ENCODE data around the gene ZEB2. TPM values are rescaled to one million over a fixed set of nuclear protein-coding genes. Genes with fewer than 3 reads are reported as not detected.

Gene ZEB2
- total and polyA plus RNA-seq, 10 of the 15 experiments (the other 5 are each of a cell fraction or from before 2014, with no cell fraction given) = 0.14 to 3.2 (median 0.84) TPM

DNA sequence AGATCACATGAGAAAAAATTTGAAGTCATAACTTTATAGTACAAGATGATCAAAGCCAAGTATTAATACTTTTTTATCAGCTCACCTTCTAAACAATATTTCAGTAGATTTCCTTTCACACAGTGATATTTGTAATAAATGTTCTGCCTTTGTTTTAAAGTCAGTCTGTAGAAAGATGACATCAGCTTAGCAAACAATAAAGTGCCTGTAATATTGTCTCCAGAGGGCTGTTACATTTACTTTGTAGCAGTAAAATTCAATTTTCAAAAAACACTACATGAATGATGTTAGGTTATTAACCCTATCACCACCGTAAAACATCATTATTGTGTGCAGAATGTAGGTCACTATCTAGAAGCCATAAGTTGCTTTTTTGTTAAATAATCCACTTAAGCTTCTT lies 49.6 kb downstream of the ZEB2 start:
- TF ChIP-seq ZSCAN29 (IDR thresholded peaks at IDR 0.05) (no peak), CEBPB (IDR thresholded peaks at IDR 0.05; ENCODE audit: borderline replicate concordance in 1 of 2, low read depth in 2 of 2, low read length in 2 of 2) (no peak), HDAC6 (IDR thresholded peaks at IDR 0.05; ENCODE audit: unreplicated experiment) (no peak), NR2C1 (IDR thresholded peaks at IDR 0.05) (no peak), SREBF2 (IDR thresholded peaks at IDR 0.05; ENCODE audit: low read length) (no peak), PAX8 (IDR thresholded peaks at IDR 0.05) (no peak), TCF7 (IDR thresholded peaks at IDR 0.05; ENCODE audit: borderline replicate concordance) (no peak), BCL11A (IDR thresholded peaks at IDR 0.05; ENCODE audit: low read depth, low read length) (no peak), CHD1 (IDR thresholded peaks at IDR 0.05; ENCODE audit: low read depth, low read length) (no peak), YY1 (IDR thresholded peaks at IDR 0.05; ENCODE audit: low read depth, low read length) (no peak), NFXL1 (IDR thresholded peaks at IDR 0.05; ENCODE audit: borderline replicate concordance) (no peak), SUZ12 (IDR thresholded peaks at IDR 0.05; ENCODE audit: unreplicated experiment) (no peak), SMAD5 (IDR thresholded peaks at IDR 0.05; ENCODE audit: low read depth) (no peak)
- TF ChIP-seq, protein P1, sequence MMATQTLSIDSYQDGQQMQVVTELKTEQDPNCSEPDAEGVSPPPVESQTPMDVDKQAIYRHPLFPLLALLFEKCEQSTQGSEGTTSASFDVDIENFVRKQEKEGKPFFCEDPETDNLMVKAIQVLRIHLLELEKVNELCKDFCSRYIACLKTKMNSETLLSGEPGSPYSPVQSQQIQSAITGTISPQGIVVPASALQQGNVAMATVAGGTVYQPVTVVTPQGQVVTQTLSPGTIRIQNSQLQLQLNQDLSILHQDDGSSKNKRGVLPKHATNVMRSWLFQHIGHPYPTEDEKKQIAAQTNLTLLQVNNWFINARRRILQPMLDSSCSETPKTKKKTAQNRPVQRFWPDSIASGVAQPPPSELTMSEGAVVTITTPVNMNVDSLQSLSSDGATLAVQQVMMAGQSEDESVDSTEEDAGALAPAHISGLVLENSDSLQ (IDR thresholded peaks at IDR 0.05) = no peak
- TF ChIP-seq, protein P2, sequence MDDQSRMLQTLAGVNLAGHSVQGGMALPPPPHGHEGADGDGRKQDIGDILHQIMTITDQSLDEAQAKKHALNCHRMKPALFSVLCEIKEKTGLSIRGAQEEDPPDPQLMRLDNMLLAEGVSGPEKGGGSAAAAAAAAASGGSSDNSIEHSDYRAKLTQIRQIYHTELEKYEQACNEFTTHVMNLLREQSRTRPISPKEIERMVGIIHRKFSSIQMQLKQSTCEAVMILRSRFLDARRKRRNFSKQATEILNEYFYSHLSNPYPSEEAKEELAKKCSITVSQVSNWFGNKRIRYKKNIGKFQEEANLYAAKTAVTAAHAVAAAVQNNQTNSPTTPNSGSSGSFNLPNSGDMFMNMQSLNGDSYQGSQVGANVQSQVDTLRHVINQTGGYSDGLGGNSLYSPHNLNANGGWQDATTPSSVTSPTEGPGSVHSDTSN (IDR thresholded peaks at IDR 0.05; ENCODE audit: insufficient replicate concordance, low read depth, low read length) = no peak
- H3K4me1 ChIP-seq (ENCODE audit: control insufficient read depth, insufficient read depth, low read length) = peaks cover 7% of the 10 kb centered on the region; the same call in 1 of the 2 replicates
- peaks cover 0 to 2% of the 10 kb centered on the region in 2 experiments; a peak in 2 of 4 replicates for H3K27me3 ChIP-seq (replicated peaks in 1 of 2; ENCODE audit: control insufficient read depth in 2 of 2, insufficient read depth in 2 of 2, low read length in 1 of 2)
- in situ Hi-C loops (cut with MboI) = no loop called here
- no peak overlapping the region for H3K4me3 ChIP-seq
- no peak for FAIRE-seq
- no peaks in the 10 kb centered on the region for H3K79me2 ChIP-seq (ENCODE audit: control insufficient read depth, insufficient read depth, low read length)
- no peaks in the 10 kb centered on the region for H4K20me1 ChIP-seq (ENCODE audit: control insufficient read depth, insufficient read depth)
- no peak for ATAC-seq
- ChIA-PET RAD21 (ENCODE audit: unreplicated experiment) (no interaction called here), SMC1A (ENCODE audit: uncharacterized antibody, unreplicated experiment) (interaction anchor here (1.0 to 2.2 kb wide), 7 partner anchors 10 to 111 kb away, joined by 3 to 9 read pairs (median 3); no protein-coding TSS in a partner anchor), POLR2A (no interaction called here), CTCF (interaction anchor here (1.0 to 3.7 kb wide), 4 partner anchors 10 to 96 kb away, joined by 3 to 14 read pairs (median 3); no protein-coding TSS in a partner anchor)
- no peak overlapping the region for H2AFZ ChIP-seq (ENCODE audit: control insufficient read depth, low read depth, low read length)
- H3K9ac ChIP-seq (ENCODE audit: control insufficient read depth, insufficient read depth, low read length) = no peak overlapping the region
- no TSS peak for BruUV-seq (replicated peaks)
- 96% methylated on average over 1 of the region's 1 CpG for WGBS (ENCODE audit: insufficient coverage, insufficient replicate concordance, low lambda C conversion rate, missing lambda C conversion rate)
- no peaks in the 10 kb centered on the region; the same call in 2 of the 3 replicates for H3K9me3 ChIP-seq (replicated peaks; ENCODE audit: control insufficient read depth, insufficient read depth, low read length)
- H3K36me3 ChIP-seq (ENCODE audit: control insufficient read depth in 2 of 2, insufficient read depth in 2 of 2, low read length in 1 of 2) = no peaks in the 10 kb centered on the region
- intact Hi-C loops (cut with micrococcal nuclease; ENCODE audit: unreplicated experiment) = no loop called here
- H3K27ac ChIP-seq (ENCODE audit: control insufficient read depth, insufficient read depth) = no peak overlapping the region
- DNase-seq (ENCODE audit: low read depth, low spot score) = no peak
- no peak overlapping the region for H3K4me2 ChIP-seq (ENCODE audit: control insufficient read depth, insufficient read depth)

Measured in GM12878 (cell line).